HG03342 (cell line): ENCODE measurements around the gene SLC38A2.

Source experiments
- ATAC-seq: cut with Tn5 transposase; IDR thresholded peaks from one replicate; pipeline ENCODE4 v1.9.1; 2021; ENCODE audit warnings: mild to moderate bottlenecking, moderate library complexity; ENCODE audit not compliant: unreplicated experiment

SLC38A2 gene

GRCh38 chr12:46377678-46378077 lies 5.1 kb upstream of the SLC38A2 start:
- ATAC-seq = no peak

GRCh38 chr12:46376579-46376978 lies 4.0 kb upstream of the SLC38A2 start:
- ATAC-seq = no peak

- no peak for ATAC-seq
Measured at GRCh38 chr12:46374711-46375110, 2.1 kb upstream of the SLC38A2 start.

GRCh38 chr12:46374310-46374709 lies 1.7 kb upstream of the SLC38A2 start:
- no peak for ATAC-seq

GRCh38 chr12:46373301-46374296 lies 1.0 kb upstream of the SLC38A2 start:
- no peak for ATAC-seq

GRCh38 chr12:46371718-46372543 lies 642 bp downstream of the SLC38A2 start:
- peak; percentile 20 for ATAC-seq

- ATAC-seq = peak; percentile 53
Measured at GRCh38 chr12:46370792-46371717, 1.5 kb downstream of the SLC38A2 start.

- ATAC-seq = no peak
Measured at GRCh38 chr12:46370380-46370734, 2.2 kb downstream of the SLC38A2 start.

- no peak for ATAC-seq
Measured at GRCh38 chr12:46369474-46370379, 2.8 kb downstream of the SLC38A2 start.

GRCh38 chr12:46369095-46369473 lies 3.5 kb downstream of the SLC38A2 start:
- ATAC-seq = no peak

GRCh38 chr12:46368684-46369083 lies 3.9 kb downstream of the SLC38A2 start:
- ATAC-seq = no peak

GRCh38 chr12:46368138-46368537 lies 4.4 kb downstream of the SLC38A2 start:
- ATAC-seq = no peak

- no peak for ATAC-seq
Measured at GRCh38 chr12:46367351-46368029, 5.1 kb downstream of the SLC38A2 start.

- ATAC-seq = no peak
Measured at GRCh38 chr12:46366771-46367170, 5.8 kb downstream of the SLC38A2 start.

GRCh38 chr12:46365951-46366379 lies 6.6 kb downstream of the SLC38A2 start:
- no peak for ATAC-seq

- no peak for ATAC-seq
Measured at GRCh38 chr12:46364777-46365580, 7.6 kb downstream of the SLC38A2 start.

GRCh38 chr12:46364300-46364696 lies 8.3 kb downstream of the SLC38A2 start:
- ATAC-seq = no peak

GRCh38 chr12:46363582-46364299 lies 8.8 kb downstream of the SLC38A2 start:
- no peak for ATAC-seq
